ENCODE results near the gene FOXL1.

The FOXL1 gene

DNA sequence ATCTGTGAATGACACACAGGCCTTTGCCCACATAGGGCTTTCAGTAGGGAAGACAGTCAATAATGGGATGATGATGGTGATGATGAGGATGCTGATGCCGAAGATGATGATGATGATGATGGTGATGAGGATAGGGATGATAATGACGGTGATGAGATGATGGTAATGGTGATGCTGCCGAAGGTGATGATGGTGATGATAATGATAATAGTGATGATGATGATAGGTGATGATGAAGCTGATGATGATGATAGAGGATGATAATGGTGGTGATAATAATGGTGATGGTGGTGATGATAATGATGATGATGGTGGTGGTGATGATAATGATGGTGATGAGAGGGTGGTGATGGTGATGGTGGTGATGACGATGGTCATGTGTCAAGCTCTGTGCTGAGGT lies 12.9 kb downstream of the FOXL1 start:
- TF ChIP-seq, protein P1, sequence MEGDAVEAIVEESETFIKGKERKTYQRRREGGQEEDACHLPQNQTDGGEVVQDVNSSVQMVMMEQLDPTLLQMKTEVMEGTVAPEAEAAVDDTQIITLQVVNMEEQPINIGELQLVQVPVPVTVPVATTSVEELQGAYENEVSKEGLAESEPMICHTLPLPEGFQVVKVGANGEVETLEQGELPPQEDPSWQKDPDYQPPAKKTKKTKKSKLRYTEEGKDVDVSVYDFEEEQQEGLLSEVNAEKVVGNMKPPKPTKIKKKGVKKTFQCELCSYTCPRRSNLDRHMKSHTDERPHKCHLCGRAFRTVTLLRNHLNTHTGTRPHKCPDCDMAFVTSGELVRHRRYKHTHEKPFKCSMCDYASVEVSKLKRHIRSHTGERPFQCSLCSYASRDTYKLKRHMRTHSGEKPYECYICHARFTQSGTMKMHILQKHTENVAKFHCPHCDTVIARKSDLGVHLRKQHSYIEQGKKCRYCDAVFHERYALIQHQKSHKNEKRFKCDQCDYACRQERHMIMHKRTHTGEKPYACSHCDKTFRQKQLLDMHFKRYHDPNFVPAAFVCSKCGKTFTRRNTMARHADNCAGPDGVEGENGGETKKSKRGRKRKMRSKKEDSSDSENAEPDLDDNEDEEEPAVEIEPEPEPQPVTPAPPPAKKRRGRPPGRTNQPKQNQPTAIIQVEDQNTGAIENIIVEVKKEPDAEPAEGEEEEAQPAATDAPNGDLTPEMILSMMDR (conservative IDR thresholded peaks at IDR 0.05; ENCODE audit: low read depth, low read length): no peak
- DNase-seq (ENCODE audit: low read depth): no peak

DNA sequence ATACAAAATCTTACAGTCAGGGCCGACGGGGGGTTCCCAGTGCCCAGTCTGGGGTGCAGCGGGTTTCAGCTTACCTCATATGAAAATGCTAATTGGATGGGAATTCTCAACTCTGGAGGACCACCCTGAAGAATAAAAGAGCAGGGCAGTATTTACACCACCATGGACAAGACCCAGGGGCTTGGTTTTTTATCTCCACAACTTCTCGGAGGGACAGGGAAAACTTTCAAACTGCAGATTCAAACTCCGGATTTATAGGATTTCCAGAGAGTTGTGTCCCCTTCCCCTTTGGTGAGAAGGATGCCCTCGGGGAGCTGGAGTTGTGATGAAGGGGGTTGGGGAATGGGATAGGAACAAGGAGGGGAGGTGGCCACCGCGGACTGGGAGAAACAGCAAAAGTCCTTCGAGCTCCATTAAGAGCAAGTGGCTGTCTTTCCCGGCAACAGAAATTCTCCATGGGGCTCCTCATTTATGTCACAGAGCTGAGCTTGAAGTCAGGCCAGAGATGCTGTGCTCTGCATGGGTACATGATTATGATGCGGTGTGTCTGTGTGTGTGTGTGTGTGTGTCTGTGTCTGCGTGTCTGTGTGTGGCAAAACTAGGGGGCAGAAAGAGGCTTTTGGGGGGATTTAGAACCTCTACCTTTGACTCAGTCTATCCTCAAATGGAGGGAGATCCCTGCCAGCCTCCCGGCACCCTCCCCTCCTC lies 15.7 kb downstream of the FOXL1 start:
- TF ChIP-seq, protein P1 (conservative IDR thresholded peaks at IDR 0.05; ENCODE audit: low read depth, low read length): no peak
- DNase-seq (ENCODE audit: low read depth): no peak
- H3K4me3 ChIP-seq (ENCODE audit: low read length): no peak overlapping the region

More for the DNA sequence above, 12.9 kb downstream of the FOXL1 start:
- H3K4me3 ChIP-seq (ENCODE audit: low read length): no peak overlapping the region

DNA sequence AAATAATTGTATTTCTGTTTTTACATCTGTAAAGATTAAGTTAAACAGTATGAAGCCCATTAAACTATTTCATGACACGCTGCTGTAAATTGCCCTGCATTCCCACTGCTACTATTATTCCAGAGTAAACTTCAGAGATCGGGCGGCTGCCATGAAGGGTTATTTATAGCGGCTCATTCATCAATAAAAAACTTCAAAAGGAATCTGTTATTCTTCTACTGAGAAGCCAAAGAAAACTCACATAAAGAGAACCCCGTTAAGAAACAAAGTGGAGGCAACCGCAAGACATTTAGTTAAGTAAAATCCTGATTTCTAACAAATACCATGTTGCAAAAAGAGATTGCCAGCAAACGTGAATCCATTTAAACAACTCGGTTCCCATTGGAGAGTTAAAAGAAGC lies 16.4 kb downstream of the FOXL1 start:
- DNase-seq (ENCODE audit: low read depth): no peak
- TF ChIP-seq, protein P1 (conservative IDR thresholded peaks at IDR 0.05; ENCODE audit: low read depth, low read length): no peak
- H3K4me3 ChIP-seq (ENCODE audit: low read length): no peak overlapping the region

DNA sequence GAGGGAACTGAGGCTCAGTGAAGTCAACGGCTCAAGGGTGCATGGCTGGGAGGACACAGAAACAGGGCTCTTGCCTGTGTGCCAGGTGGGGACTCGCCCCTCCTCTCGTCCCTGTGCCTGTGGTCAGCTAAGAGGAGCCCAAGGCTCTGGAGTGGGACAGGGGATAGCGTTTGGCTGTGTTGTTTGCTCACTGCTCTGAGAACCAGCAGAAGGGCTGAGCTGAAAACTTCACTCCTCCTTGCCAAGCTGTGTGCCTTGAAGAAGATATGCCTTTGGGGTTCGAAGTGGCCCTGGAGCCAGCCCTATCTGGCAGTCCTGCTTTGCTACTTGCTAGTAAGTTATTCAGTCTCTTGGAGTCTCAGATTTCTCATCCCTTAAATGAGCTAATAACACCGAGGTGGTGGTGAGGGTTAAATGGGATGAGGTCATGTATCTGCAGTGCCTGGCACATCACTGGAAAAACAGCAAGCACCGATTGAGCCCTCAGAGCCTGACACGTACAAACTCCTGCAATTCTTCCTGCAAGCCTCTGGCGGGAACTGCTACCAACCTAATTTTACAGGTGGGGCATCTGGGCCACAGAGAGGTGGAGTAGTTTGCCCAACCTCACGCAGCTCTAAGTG lies 17.7 kb downstream of the FOXL1 start:
- no peak for DNase-seq (ENCODE audit: low read depth)
- TF ChIP-seq, protein P1 (conservative IDR thresholded peaks at IDR 0.05; ENCODE audit: low read depth, low read length): no peak
- H3K4me3 ChIP-seq (ENCODE audit: low read length): no peak overlapping the region

DNA sequence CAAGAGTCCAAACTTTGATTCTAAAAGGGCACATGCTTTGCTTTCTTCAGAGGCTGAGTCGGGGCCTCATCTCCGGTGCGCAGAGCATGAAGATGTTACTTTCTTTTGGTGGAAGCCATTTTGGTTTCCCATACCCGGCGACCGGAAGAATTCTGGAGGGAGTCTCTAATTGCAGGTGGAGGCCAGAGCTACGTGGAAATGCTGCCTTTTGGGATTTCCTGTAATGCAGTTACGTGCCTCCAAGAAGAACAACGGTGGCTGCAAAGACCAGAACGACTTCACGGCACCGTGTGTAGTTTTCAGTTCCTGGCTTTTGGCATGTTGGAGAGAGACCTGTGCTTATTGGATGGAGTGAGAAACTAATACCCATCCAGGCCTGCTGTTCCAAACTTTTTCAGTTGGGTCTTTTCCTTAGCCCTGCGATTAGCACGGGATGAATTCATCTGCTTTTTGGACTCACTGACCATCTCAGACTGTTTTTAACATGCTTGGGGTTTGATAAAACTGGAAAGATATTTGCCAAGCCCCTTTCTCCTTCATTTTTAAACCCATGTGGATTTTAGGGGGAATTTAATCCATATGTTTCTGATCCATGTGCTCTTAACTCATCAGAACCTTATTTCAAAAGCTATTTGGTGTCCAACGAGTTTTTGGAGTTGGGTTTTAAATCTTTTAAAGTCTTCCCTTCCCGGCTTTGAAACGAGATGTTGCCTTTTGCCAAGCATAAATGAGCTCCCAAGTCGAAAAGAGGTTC lies 19.0 kb downstream of the FOXL1 start:
- H3K4me3 ChIP-seq (ENCODE audit: low read length): no peak overlapping the region
- no peak for DNase-seq (ENCODE audit: low read depth)
- TF ChIP-seq, protein P1 (conservative IDR thresholded peaks at IDR 0.05; ENCODE audit: low read depth, low read length): no peak

DNA sequence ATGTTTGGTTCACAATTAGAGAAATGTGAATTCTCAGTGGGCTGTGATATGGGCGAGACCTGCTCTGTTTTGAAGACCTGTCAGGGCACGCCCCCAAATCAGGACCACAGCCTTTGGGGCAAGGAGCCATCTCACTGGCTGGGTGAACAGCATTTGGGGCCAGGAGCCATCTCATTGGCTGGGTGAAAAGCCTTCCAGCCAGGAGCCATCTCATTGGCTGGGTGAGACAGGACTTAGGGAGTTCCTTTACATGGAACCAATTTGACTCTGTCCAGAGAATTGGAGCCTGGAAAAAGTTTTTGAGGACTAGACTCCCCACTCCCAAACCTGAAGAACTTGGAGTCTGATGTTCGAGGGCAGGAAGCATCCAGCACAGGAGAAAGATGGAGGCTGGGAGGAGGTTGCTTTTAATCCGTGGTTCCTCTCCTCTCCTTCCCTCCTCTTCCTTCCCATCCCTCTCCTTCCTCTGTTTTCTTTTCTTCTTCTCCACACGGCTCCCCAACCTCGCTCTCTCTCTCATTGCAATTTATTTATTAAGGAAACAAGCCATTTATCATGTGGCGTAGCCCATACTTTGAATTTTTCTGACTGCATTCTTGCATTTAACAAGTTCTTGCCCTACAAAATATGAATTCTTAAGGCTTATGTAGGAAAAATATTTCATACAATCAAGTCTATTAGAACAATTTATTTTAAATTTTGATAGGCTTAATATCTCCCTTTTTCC lies 19.7 kb downstream of the FOXL1 start:
- DNase-seq (ENCODE audit: low read depth): no peak
- TF ChIP-seq, protein P1 (conservative IDR thresholded peaks at IDR 0.05; ENCODE audit: low read depth, low read length): no peak
- H3K4me3 ChIP-seq (ENCODE audit: low read length): no peak overlapping the region
